Colonic mucosa (tissue), 4 donors: Measurements from ENCODE around the gene ALAS2. TPM values are rescaled to one million over a fixed set of nuclear protein-coding genes. Genes with fewer than 3 reads are reported as not detected.

Experiments used
- DNase-seq: peaks from one replicate; pipeline ENCODE4 v3.0.0-alpha.2; 2020
- H3K27ac ChIP-seq: fragments of 200-600 bp; one replicate; pipeline ENCODE4 v1.8.0; 2021
- H3K27me3 ChIP-seq: fragments of 200-600 bp; one replicate; pipeline ENCODE4 v1.8.0; 2021
- H3K36me3 ChIP-seq: fragments of 200-600 bp; one replicate; pipeline ENCODE4 v1.8.0; 2021
- H3K4me1 ChIP-seq: fragments of 200-600 bp; one replicate; pipeline ENCODE4 v1.8.0; 2021; ENCODE audit warnings: mild to moderate bottlenecking
- H3K4me3 ChIP-seq: fragments of 200-600 bp; one replicate; pipeline ENCODE4 v1.8.0; 2021
- H3K9ac ChIP-seq, 2 donors: one replicate each; pipeline ENCODE4 v1.7.0; 2013; ENCODE audit warnings: control low read depth in 2 of 2, low read depth in 2 of 2, low read length in 2 of 2
- H3K9me3 ChIP-seq: fragments of 200-600 bp; one replicate; pipeline ENCODE4 v1.8.0; 2021
- CTCF ChIP-seq: fragments of 200-600 bp; IDR thresholded peaks from one replicate; pipeline ENCODE4 v1.8.0; 2022; ENCODE audit warnings: antibody characterized with exemption, mild to moderate bottlenecking
- intact Hi-C: fragments of 100-400 bp; cut with DNase I; formaldehyde crosslinking; loops from one replicate; pipeline ENCODE4 v1.14.1; 2022
- total RNA-seq, 2 donors: library from RNA; stranded (reverse); fragmentation: NEBNext Ultra II Directional in 1 of 2; extraction: Animal tissue kit (Norgen Biotek cat#: 25700) in 1 of 2; gene quantifications; one replicate each; pipeline ENCODE4 v1.2.1, GENCODE V29; 2021
- donor health status: healthy.
- donor health status: DM: no; HTN: no; CAD: no.
- donor health status: DM: no; HTN: no; CAD: no.

Gene ALAS2
- total RNA-seq, 2 donors from 2014 or later = 0.74 TPM; not detected in 1

- Histone ChIP-seq H3K36me3 (no peaks in the 10 kb centered on the region), H3K27me3 (no peaks in the 10 kb centered on the region), H3K4me1 (no peaks in the 10 kb centered on the region), H3K4me3 (no peak overlapping the region), H3K9me3 (no peaks in the 10 kb centered on the region), H3K9ac (no peak overlapping the region), H3K27ac (no peak overlapping the region)
- intact Hi-C loops = no loop called here
- DNase-seq = no peak
- no peak for TF ChIP-seq CTCF
Observed at GRCh38 chrX:54964766-54965497, 65.8 kb downstream of the ALAS2 start.

GRCh38 chrX:54961750-54962149 is 69.0 kb downstream of the ALAS2 start:
- Histone ChIP-seq H3K27ac (no peak overlapping the region), H3K4me1 (no peaks in the 10 kb centered on the region), H3K36me3 (no peaks in the 10 kb centered on the region), H3K27me3 (no peaks in the 10 kb centered on the region), H3K9ac (no peak overlapping the region), H3K9me3 (no peaks in the 10 kb centered on the region), H3K4me3 (no peak overlapping the region)
- DNase-seq = no peak
- TF ChIP-seq CTCF = no peak
- intact Hi-C loops = no loop called here

Other genes starting within 250 kb of the ALAS2 start
- not detected for gene ITIH6, start 232.7 kb downstream of the ALAS2 start, total RNA-seq
- gene MAGED2, start 223.2 kb downstream of the ALAS2 start, total RNA-seq = 10 to 100 TPM; 61.6 to 85.5 TPM
- gene TRO, start 110.2 kb downstream of the ALAS2 start, total RNA-seq = 1 to 10 TPM; 1.1 to 1.6 TPM
- under 1 TPM; 0.25 to 0.32 TPM for gene PFKFB1, start 36.8 kb downstream of the ALAS2 start, total RNA-seq
- gene APEX2, start 30.6 kb downstream of the ALAS2 start, total RNA-seq = 10 to 100 TPM; 22.0 to 28.2 TPM
- not detected for gene PAGE2B, start 44.1 kb upstream of the ALAS2 start, total RNA-seq
- not detected for gene PAGE2, start 58.0 kb upstream of the ALAS2 start, total RNA-seq
- gene PAGE5, start 189.4 kb upstream of the ALAS2 start, total RNA-seq = not detected
- gene PAGE3, start 233.9 kb upstream of the ALAS2 start, total RNA-seq = not detected